ENCODE measurements around the gene MAP3K4. TPM values are rescaled to one million over a fixed set of nuclear protein-coding genes. Genes with fewer than 3 reads are reported as not detected.
"Not testable (repeated sequence)": the region's sequence is repeated elsewhere in the genome, so short reads cannot be mapped to it uniquely, and the experiment has no call there.

Gene MAP3K4
- total and polyA plus RNA-seq, 9 donors, result 17.3 to 29.1 (median 19.5) TPM

- no peak for DNase-seq
- 100% methylated on average over 2 of the region's 3 CpGs for WGBS (ENCODE audit: insufficient coverage)
- H3K27me3 ChIP-seq (ENCODE audit: control insufficient read depth, insufficient read depth, low read length), result no peaks in the 10 kb centered on the region
- H3K4me1 ChIP-seq (ENCODE audit: control insufficient read depth, insufficient read depth, low read length), result no peaks in the 10 kb centered on the region
- H3K4me3 ChIP-seq (ENCODE audit: low read length), result no peak overlapping the region
- peaks cover 50% of the 10 kb centered on the region for H3K36me3 ChIP-seq (ENCODE audit: control insufficient read depth, insufficient read depth, low read length)
- H3K27ac ChIP-seq (ENCODE audit: low read length), result no peak overlapping the region
- H3K9me3 ChIP-seq (replicated peaks; ENCODE audit: control insufficient read depth, low read depth, low read length), result peaks cover 4% of the 10 kb centered on the region
Measured at GRCh38 chr6:161115468-161115867, 123.9 kb downstream of the MAP3K4 start.

GRCh38 chr6:161116554-161116953 lies 125.0 kb downstream of the MAP3K4 start:
- no peak for DNase-seq
- Histone ChIP-seq H3K27ac (ENCODE audit: low read length) (no peak overlapping the region), H3K9me3 (replicated peaks; ENCODE audit: control insufficient read depth, low read depth, low read length) (peaks cover 9% of the 10 kb centered on the region), H3K36me3 (ENCODE audit: control insufficient read depth, insufficient read depth, low read length) (peaks cover 44% of the 10 kb centered on the region), H3K4me3 (ENCODE audit: low read length) (no peak overlapping the region), H3K4me1 (ENCODE audit: control insufficient read depth, insufficient read depth, low read length) (no peaks in the 10 kb centered on the region), H3K27me3 (ENCODE audit: control insufficient read depth, insufficient read depth, low read length) (no peaks in the 10 kb centered on the region)
- no CpG with 5 or more reads among the region's 4 CpGs for WGBS (ENCODE audit: insufficient coverage)

- DNase-seq, result peak; percentile 81
- peaks cover 37% of the 10 kb centered on the region for H3K36me3 ChIP-seq (ENCODE audit: control insufficient read depth, insufficient read depth, low read length)
- H3K27ac ChIP-seq (ENCODE audit: low read length), result no peak overlapping the region
- 83% methylated on average over 1 of the region's 7 CpGs for WGBS (ENCODE audit: insufficient coverage)
- no peaks in the 10 kb centered on the region for H3K27me3 ChIP-seq (ENCODE audit: control insufficient read depth, insufficient read depth, low read length)
- no peak overlapping the region for H3K4me3 ChIP-seq (ENCODE audit: low read length)
- no peaks in the 10 kb centered on the region for H3K4me1 ChIP-seq (ENCODE audit: control insufficient read depth, insufficient read depth, low read length)
- peaks cover 9% of the 10 kb centered on the region for H3K9me3 ChIP-seq (replicated peaks; ENCODE audit: control insufficient read depth, low read depth, low read length)
Measured at GRCh38 chr6:161117308-161117707, 125.7 kb downstream of the MAP3K4 start.

GRCh38 chr6:161117942-161118341 lies 126.4 kb downstream of the MAP3K4 start:
- peaks cover 33% of the 10 kb centered on the region for H3K36me3 ChIP-seq (ENCODE audit: control insufficient read depth, insufficient read depth, low read length)
- H3K27ac ChIP-seq (ENCODE audit: low read length), result no peak overlapping the region
- peaks cover 10% of the 10 kb centered on the region for H3K9me3 ChIP-seq (replicated peaks; ENCODE audit: control insufficient read depth, low read depth, low read length)
- H3K27me3 ChIP-seq (ENCODE audit: control insufficient read depth, insufficient read depth, low read length), result no peaks in the 10 kb centered on the region
- DNase-seq, result no peak
- no CpG with 5 or more reads among the region's 2 CpGs for WGBS (ENCODE audit: insufficient coverage)
- H3K4me3 ChIP-seq (ENCODE audit: low read length), result no peak overlapping the region
- no peaks in the 10 kb centered on the region for H3K4me1 ChIP-seq (ENCODE audit: control insufficient read depth, insufficient read depth, low read length)

GRCh38 chr6:161123319-161123718 lies 131.8 kb downstream of the MAP3K4 start:
- not testable (repeated sequence) for DNase-seq; H3K27ac ChIP-seq (ENCODE audit: low read length); H3K27me3 ChIP-seq (ENCODE audit: control insufficient read depth, insufficient read depth, low read length); H3K4me1 ChIP-seq (ENCODE audit: control insufficient read depth, insufficient read depth, low read length); H3K4me3 ChIP-seq (ENCODE audit: low read length)
- peaks cover 33% of the 10 kb centered on the region for H3K9me3 ChIP-seq (replicated peaks; ENCODE audit: control insufficient read depth, low read depth, low read length)
- peaks cover 15% of the 10 kb centered on the region for H3K36me3 ChIP-seq (ENCODE audit: control insufficient read depth, insufficient read depth, low read length)

- Histone ChIP-seq H3K27me3 (ENCODE audit: control insufficient read depth, insufficient read depth, low read length) (no peaks in the 10 kb centered on the region), H3K4me3 (ENCODE audit: low read length) (no peak overlapping the region), H3K36me3 (ENCODE audit: control insufficient read depth, insufficient read depth, low read length) (peaks cover 28% of the 10 kb centered on the region), H3K9me3 (replicated peaks; ENCODE audit: control insufficient read depth, low read depth, low read length) (peaks cover 29% of the 10 kb centered on the region), H3K27ac (ENCODE audit: low read length) (no peak overlapping the region), H3K4me1 (ENCODE audit: control insufficient read depth, insufficient read depth, low read length) (no peaks in the 10 kb centered on the region)
- no peak for DNase-seq
- WGBS (ENCODE audit: insufficient coverage), result no CpG with 5 or more reads among the region's 2 CpGs
Measured at GRCh38 chr6:161125591-161125990, 134.0 kb downstream of the MAP3K4 start.

- H3K27me3 ChIP-seq (ENCODE audit: control insufficient read depth, insufficient read depth, low read length), result no peaks in the 10 kb centered on the region
- H3K4me1 ChIP-seq (ENCODE audit: control insufficient read depth, insufficient read depth, low read length), result no peaks in the 10 kb centered on the region
- no peak overlapping the region for H3K4me3 ChIP-seq (ENCODE audit: low read length)
- DNase-seq, result no peak
- H3K27ac ChIP-seq (ENCODE audit: low read length), result no peak overlapping the region
- peaks cover 25% of the 10 kb centered on the region for H3K9me3 ChIP-seq (replicated peaks; ENCODE audit: control insufficient read depth, low read depth, low read length)
- 91% methylated on average over 4 of the region's 7 CpGs for WGBS (ENCODE audit: insufficient coverage)
- H3K36me3 ChIP-seq (ENCODE audit: control insufficient read depth, insufficient read depth, low read length), result peaks cover 34% of the 10 kb centered on the region
Measured at GRCh38 chr6:161127071-161127740, 135.6 kb downstream of the MAP3K4 start.

- H3K4me1 ChIP-seq (ENCODE audit: control insufficient read depth, insufficient read depth, low read length), result no peaks in the 10 kb centered on the region
- peaks cover 37% of the 10 kb centered on the region for H3K36me3 ChIP-seq (ENCODE audit: control insufficient read depth, insufficient read depth, low read length)
- peaks cover 21% of the 10 kb centered on the region for H3K9me3 ChIP-seq (replicated peaks; ENCODE audit: control insufficient read depth, low read depth, low read length)
Measured at GRCh38 chr6:161128230-161128629, 136.7 kb downstream of the MAP3K4 start.

GRCh38 chr6:161128680-161129196 lies 137.2 kb downstream of the MAP3K4 start:
- Histone ChIP-seq H3K4me3 (ENCODE audit: low read length) (no peak overlapping the region), H3K4me1 (ENCODE audit: control insufficient read depth, insufficient read depth, low read length) (peaks cover 3% of the 10 kb centered on the region), H3K36me3 (ENCODE audit: control insufficient read depth, insufficient read depth, low read length) (peaks cover 37% of the 10 kb centered on the region), H3K27me3 (ENCODE audit: control insufficient read depth, insufficient read depth, low read length) (no peaks in the 10 kb centered on the region), H3K9me3 (replicated peaks; ENCODE audit: control insufficient read depth, low read depth, low read length) (peaks cover 17% of the 10 kb centered on the region), H3K27ac (ENCODE audit: low read length) (no peak overlapping the region)
- no peak for DNase-seq
- 83% methylated on average over 8 of the region's 12 CpGs for WGBS (ENCODE audit: insufficient coverage)

More at GRCh38 chr6:161128230-161128629, 136.7 kb downstream of the MAP3K4 start:
- no peak for DNase-seq
- H3K27me3 ChIP-seq (ENCODE audit: control insufficient read depth, insufficient read depth, low read length), result no peaks in the 10 kb centered on the region
- no peak overlapping the region for H3K27ac ChIP-seq (ENCODE audit: low read length)
- no peak overlapping the region for H3K4me3 ChIP-seq (ENCODE audit: low read length)
- 82% methylated on average over 2 of the region's 2 CpGs for WGBS (ENCODE audit: insufficient coverage)

- H3K4me3 ChIP-seq (ENCODE audit: low read length), result no peak overlapping the region
- peaks cover 10% of the 10 kb centered on the region for H3K4me1 ChIP-seq (ENCODE audit: control insufficient read depth, insufficient read depth, low read length)
- peaks cover 42% of the 10 kb centered on the region for H3K36me3 ChIP-seq (ENCODE audit: control insufficient read depth, insufficient read depth, low read length)
- no peaks in the 10 kb centered on the region for H3K27me3 ChIP-seq (ENCODE audit: control insufficient read depth, insufficient read depth, low read length)
- no peak for DNase-seq
- peaks cover 13% of the 10 kb centered on the region for H3K9me3 ChIP-seq (replicated peaks; ENCODE audit: control insufficient read depth, low read depth, low read length)
- 87% methylated on average over 5 of the region's 7 CpGs for whole genome bisulfite sequencing (ENCODE audit: insufficient coverage)
- no peak overlapping the region for H3K27ac ChIP-seq (ENCODE audit: low read length)
Measured at GRCh38 chr6:161130541-161130940, 139.0 kb downstream of the MAP3K4 start.
